ENCODE measurements around the gene CREG2.

The CREG2 gene, protein sequence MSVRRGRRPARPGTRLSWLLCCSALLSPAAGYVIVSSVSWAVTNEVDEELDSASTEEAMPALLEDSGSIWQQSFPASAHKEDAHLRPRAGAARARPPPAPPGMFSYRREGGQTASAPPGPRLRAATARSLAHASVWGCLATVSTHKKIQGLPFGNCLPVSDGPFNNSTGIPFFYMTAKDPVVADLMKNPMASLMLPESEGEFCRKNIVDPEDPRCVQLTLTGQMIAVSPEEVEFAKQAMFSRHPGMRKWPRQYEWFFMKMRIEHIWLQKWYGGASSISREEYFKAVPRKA

DNA sequence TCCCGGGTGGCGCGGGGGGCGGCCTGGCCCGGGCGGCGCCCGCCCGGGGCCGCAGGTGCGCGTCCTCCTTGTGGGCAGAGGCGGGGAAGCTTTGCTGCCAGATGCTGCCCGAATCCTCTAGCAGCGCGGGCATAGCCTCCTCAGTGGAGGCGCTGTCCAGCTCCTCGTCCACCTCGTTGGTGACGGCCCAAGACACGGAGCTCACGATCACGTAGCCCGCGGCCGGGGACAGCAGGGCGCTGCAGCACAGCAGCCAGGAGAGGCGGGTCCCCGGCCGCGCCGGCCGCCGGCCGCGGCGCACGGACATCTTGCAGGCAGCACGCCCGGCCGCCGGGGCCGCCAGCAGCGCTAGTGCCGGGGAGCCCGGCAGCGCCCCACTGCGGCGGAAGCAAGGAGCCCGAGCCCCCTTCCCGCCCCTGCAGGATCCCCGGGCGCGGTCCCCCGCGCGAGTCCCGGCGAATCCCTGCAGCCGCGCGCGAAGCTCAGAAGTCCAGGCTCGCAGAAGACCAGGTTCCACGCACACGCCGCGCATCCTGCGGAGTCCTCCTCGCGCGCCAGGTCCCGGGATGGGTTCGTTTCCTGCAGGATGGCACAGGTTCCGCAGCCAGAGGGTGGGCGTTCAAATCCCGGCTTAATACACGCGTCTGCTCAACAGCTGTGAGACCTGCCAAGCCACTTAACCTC is at the start of gene CREG2:
Gene CREG2, minus strand, starts transcription at position 353 of the 684 bp plus-strand sequence. Its CDS starts 46 bp downstream, at position 307.
- peak in 1 of 2 donors; percentile 14 for DNase-seq

- DNase-seq: no peak
These were observed 47.9 kb upstream of the CREG2 start for GRCh38 chr2:101435001-101435862.

GRCh38 chr2:101433465-101433864 is 46.2 kb upstream of the CREG2 start:
- no peak for DNase-seq

GRCh38 chr2:101432411-101433181 is 45.3 kb upstream of the CREG2 start:
- DNase-seq: no peak

DNA sequence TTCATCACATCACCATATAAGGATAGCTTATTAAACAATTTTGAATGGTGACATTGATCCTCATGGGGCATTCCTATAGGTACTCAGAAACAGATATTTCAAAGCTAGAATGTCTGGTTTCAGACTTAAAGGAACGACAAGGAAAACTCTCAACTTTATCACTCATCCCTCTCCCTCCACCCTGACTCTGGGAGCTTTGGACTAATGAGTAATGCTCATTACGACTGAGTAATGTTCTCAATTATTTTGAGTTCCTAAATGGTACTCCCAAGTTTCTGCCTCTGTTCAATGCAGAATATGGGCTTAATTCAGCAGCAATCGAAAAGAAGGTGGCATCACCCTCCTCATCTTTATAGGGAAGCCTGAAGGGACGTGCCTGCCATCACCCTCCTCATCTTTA is 44.2 kb upstream of the CREG2 start:
- DNase-seq: no peak

GRCh38 chr2:101430156-101430555 is 42.9 kb upstream of the CREG2 start:
- no peak for DNase-seq

DNA sequence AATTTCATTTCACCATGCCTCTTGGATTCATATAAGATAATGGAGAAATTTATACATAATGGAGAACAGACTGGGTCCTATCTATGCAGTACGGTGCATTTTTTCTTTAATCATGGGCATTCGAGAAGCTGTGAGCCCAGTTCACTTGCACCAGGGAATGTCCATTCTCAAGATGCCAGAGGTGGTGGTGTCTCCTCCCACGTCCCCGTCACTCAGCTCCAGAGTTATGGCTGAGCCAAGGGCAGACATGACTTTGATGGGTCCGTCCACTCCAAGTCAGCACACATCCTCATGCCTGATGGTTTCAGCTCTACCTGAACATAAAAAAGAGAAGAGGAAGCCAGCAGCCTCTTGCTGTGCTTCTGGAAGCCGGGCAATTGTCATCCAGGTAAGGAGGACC is 42.1 kb upstream of the CREG2 start:
- no peak for DNase-seq

DNA sequence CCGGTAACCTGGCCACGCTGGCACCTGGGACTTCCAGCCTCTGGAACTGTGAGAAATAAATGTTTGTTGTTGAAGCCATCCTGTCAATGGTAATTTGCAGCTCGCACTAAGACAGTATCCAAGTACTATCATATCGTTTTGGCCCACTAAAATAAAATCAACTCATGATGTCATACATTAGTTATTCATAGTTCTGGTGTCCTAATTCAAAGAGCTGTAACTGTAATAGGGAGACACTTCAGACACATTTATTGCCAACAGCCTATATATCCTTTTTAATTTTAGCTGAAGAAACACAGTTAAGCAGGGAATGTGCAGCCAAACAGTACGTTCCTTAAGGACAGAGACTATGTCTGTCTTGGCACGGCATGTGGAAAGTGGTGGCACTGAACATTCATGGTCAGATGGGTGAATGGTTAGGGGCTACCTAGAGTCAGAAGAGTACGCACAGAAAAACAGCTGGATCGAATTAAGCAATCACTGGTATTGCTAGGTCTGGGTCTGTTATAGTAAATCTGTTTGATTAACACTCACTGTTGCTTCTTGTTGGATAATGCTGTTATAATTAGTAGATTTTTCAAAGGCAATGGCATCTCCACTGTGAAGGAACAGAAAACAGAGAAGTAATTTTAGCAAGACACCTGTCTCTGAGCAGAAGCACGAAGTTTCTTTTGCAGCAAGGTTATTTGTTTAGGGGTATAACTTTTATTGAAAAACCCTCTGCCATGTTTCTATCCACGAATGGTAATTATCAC is 41.3 kb upstream of the CREG2 start:
- DNase-seq: no peak

DNA sequence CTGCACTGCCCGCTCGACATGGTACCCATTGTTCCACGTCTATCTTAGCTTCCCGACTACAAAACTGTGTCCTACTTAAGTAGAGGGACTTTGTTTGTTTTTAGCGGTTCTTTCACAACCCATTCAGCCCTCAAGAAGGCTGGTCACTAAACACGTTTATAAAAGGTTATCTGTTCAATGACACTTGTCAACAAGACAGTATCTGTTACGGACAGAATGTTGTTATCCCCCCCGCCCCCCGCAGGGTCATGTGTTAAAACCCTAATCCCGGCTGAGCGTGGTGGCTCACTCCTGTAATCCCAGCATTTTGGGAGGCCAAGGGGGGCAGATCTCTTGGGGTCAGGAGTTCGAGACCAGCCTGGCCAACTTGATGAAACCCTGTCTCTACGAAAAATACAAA is 40.4 kb upstream of the CREG2 start:
- no peak for DNase-seq

DNA sequence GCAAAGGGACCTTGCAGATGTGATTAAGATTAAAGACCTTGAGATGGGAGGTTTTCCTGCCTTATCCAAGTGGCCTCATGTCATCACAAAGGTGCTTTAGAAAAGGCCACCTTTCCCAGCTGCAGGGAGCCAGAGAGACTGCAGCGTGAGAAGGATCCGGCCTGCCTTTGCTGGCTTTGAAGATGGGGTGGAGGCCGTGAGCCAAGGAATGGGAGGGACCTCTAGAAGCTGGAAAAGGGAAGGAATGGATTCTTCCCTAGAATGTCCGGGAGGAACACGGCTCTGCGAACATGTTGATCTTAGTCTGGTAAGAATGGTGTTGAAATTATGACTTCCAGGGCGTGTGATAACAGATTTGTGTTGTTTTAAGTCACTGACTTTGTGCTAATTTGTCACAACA is 39.9 kb upstream of the CREG2 start:
- DNase-seq: no peak

DNA sequence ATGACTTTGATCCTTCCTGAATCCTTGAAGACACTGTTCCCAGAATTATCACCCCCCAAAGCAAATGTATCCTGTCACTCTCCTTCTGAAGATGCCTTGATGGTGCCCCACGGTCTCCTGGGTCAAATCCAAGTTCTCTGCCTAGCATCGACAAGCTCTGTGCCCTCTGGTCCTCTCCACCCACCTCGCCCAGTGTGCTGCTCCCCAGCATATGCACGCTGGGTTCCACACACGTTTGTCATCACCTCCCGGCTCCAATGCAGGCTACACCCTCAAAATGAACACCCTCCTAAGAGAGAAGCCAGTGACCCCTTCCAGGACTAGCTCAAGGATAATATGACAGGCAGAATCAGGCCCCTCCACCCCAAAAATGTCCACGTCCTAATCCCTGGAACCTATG is 39.5 kb upstream of the CREG2 start:
- DNase-seq: no peak

DNA sequence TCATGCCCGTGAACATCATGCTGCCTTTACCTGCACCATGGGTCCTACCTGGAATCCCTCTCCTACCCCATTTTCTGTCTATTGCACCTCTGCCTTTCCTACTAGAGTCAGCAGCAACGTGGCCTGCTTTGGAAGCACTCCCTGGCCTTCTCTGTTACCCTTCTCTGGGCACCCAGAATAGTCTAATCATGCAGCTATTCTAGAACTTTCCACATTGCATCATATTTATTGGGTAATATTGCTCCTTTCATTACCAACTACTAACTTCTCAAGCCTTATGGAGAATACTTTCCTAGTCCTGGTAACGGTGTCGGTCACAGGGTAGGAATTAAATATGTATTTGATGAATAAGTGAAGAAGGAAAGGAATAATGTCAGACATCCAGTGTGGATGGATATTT is 33.3 kb upstream of the CREG2 start:
- DNase-seq: no peak

DNA sequence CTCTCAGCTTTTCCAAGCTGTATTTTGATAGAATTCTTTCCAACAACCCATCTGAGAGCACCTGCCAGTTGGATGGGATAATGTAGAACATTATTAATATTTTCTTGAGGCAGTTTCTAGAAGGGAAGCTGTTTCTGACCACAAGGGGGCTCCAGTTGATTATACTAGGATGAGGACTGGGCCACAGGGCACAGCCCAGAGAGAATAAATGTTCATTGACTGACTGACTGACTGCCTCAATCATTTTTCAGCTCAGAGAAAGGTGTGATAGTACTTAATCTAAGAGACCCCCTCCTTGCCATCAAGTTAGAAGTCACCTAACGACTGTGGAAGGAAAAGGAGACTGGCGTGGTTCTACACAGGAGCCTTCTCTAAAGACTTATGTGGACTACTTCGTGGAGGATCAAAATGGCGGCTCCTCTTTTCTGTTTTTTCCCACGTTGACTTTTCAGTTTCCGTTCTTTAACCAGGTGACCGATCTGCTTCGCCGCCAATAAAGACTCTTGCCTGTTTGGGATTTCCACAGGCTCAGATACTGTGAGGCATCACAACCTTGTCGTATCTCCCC is 31.9 kb upstream of the CREG2 start:
- peak in 1 of 2 donors; percentile 58 for DNase-seq

- DNase-seq: no peak
These were observed 31.3 kb upstream of the CREG2 start for GRCh38 chr2:101418460-101419095.

DNA sequence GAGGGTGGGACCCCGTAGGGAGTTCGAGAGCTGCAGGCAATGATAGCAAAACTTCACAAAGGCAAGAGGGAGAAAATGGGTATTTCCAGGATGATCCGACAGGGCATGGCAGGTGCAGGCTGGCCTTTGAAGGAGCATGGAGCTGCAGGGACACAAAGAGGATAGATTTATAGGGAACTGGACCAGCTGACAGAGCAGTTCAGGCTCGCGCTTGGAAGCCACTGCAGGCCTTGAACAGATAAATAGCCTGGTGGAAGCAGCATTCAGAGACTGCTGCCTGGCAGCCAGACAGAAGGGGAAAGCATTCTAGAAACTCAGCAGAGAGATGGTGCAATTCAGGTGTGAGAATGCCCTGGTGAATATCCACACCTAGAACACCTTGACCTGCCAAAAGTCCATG is 29.3 kb upstream of the CREG2 start:
- DNase-seq: no peak

- DNase-seq: no peak
These were observed 28.6 kb upstream of the CREG2 start for GRCh38 chr2:101415884-101416283.

- DNase-seq: no peak
These were observed 27.9 kb upstream of the CREG2 start for GRCh38 chr2:101415220-101415619.

- no peak for DNase-seq
These were observed 24.9 kb upstream of the CREG2 start for GRCh38 chr2:101412092-101412694.

GRCh38 chr2:101410746-101411145 is 23.4 kb upstream of the CREG2 start:
- no peak for DNase-seq

DNA sequence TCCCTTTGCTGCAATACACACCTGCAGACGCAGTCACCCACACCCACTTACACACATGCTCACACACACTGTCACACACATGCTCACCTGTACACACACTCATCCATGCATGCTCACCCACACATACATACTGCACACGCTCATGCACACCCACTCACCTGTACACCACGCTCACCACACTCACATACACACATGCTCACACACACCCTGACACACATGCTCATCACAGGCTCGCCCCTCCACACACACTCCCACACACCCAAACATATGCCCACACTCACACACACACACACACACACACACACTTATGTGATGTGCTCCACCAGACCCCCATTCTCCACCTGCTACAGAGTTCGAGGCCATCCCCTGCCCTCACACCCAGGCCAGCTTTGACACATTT is 22.8 kb upstream of the CREG2 start:
- no peak for DNase-seq

GRCh38 chr2:101409699-101410098 is 22.4 kb upstream of the CREG2 start:
- no peak for DNase-seq

Data from bone marrow (tissue), 2 donors.